Transverse colon (tissue), 4 donors: Measurements from ENCODE around the gene CBR1. TPM values are rescaled to one million over a fixed set of nuclear protein-coding genes. Genes with fewer than 3 reads are reported as not detected.

Experiments used
- small RNA-seq, 4 donors: library from RNA; depleted of rRNA; stranded (forward); fragments of <200 nt; gene quantifications; one replicate each; pipeline ENCODE3, GENCODE V24; 2016
- total RNA-seq, 4 donors: library from RNA; depleted of rRNA; stranded (reverse); fragments of >200 nt; gene quantifications; one replicate each; pipeline ENCODE4 v1.1.0, GENCODE V29; 2016

CBR1 gene
- total RNA-seq, 4 donors from 2014 or later: 277 to 625 (median 324) TPM

Small RNAs within 50 kb of the gene (small RNA-seq; reads per million reads assigned to genes)
- gene RNU6-992P: 0 reads per million in 4 donors

Other genes starting within 250 kb of the CBR1 start
- gene SETD4, start 9.5 kb upstream of the CBR1 start, total RNA-seq: 10 to 100 TPM in 3 of 4 donors, 1 to 10 TPM in 1; 5.4 to 35.9 (median 29.4) TPM
- gene CBR3, start 65.1 kb downstream of the CBR1 start, total RNA-seq: 1 to 10 TPM in 2 of 4 donors, not detected in 2; 3.4 to 5.1 TPM
- 10 to 100 TPM; 49.4 to 74.4 (median 61.0) TPM for gene DOP1B, start 86.8 kb downstream of the CBR1 start, total RNA-seq